ENCODE results near the gene LRG1. TPM values are rescaled to one million over a fixed set of nuclear protein-coding genes. Genes with fewer than 3 reads are reported as not detected.

LRG1 gene
- total and polyA plus RNA-seq, 2 of the 13 experiments (the other 11 are each of a cell fraction or from before 2014, with no cell fraction given) = 12.0 to 39.3 TPM

DNA sequence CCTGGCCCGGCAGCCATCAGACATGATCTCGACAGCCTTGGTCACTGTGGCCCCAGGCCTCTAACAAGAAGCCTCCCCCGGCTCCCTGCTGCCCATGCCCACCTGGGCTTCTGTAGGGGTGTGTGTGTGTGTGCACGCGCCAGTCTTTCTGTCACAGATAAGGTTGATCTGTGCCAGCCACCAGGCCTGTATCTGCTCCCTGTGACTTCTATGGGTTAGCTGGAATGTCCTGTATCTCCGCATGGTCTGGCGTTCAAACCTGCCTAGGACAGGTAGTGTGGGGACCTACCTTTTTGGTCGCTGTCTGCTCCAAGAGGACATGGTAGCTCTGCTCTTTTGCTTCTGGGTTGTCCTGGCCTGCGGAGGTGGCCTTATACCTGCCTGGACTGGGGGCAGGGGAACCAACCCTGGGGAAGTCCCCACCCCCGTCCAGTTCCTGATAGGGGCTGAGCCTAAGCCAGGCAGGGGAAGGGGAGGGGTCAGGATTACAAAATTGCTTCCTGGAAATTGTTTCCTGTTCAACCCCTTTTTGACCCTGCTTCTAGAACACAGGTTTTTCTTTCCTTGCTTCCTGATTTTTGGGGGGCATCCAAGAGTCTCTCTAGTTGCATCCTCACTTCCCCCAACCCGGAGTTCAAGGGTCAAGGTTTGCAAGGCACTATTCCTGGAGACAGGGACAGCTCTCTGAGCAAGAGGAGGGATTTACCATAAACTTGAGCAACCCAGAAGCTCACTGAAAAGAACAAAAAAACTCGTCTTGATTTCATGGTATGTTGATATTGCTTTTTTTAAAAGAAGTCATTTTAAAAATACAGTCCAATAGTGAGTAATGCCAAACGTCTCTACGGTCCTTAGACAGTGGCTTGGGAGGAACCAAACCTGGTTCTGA is at the start of gene LRG1 (continued):
- TF ChIP-seq ZNF383 (CRISPR knock-in tag; IDR thresholded peaks at IDR 0.05; ENCODE audit: borderline replicate concordance) = no peak
- TF ChIP-seq ZNF616 (CRISPR knock-in tag; IDR thresholded peaks at IDR 0.05; ENCODE audit: low read depth) = no peak
- no peak for TF ChIP-seq RFX1 (IDR thresholded peaks at IDR 0.05)
- TF ChIP-seq, protein P1, sequence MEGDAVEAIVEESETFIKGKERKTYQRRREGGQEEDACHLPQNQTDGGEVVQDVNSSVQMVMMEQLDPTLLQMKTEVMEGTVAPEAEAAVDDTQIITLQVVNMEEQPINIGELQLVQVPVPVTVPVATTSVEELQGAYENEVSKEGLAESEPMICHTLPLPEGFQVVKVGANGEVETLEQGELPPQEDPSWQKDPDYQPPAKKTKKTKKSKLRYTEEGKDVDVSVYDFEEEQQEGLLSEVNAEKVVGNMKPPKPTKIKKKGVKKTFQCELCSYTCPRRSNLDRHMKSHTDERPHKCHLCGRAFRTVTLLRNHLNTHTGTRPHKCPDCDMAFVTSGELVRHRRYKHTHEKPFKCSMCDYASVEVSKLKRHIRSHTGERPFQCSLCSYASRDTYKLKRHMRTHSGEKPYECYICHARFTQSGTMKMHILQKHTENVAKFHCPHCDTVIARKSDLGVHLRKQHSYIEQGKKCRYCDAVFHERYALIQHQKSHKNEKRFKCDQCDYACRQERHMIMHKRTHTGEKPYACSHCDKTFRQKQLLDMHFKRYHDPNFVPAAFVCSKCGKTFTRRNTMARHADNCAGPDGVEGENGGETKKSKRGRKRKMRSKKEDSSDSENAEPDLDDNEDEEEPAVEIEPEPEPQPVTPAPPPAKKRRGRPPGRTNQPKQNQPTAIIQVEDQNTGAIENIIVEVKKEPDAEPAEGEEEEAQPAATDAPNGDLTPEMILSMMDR (CRISPR knock-in tag; IDR thresholded peaks at IDR 0.05) = no peak
- TF ChIP-seq, protein P2, sequence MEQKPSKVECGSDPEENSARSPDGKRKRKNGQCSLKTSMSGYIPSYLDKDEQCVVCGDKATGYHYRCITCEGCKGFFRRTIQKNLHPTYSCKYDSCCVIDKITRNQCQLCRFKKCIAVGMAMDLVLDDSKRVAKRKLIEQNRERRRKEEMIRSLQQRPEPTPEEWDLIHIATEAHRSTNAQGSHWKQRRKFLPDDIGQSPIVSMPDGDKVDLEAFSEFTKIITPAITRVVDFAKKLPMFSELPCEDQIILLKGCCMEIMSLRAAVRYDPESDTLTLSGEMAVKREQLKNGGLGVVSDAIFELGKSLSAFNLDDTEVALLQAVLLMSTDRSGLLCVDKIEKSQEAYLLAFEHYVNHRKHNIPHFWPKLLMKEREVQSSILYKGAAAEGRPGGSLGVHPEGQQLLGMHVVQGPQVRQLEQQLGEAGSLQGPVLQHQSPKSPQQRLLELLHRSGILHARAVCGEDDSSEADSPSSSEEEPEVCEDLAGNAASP (CRISPR knock-in tag; IDR thresholded peaks at IDR 0.05; ENCODE audit: borderline replicate concordance) = 0 out of 2 replicates have a peak, but pooled peaks have one; percentile 45
- no peak for TF ChIP-seq ASH2L (IDR thresholded peaks at IDR 0.05; ENCODE audit: insufficient read length, low read depth, low read length)
- TF ChIP-seq NFYC (CRISPR knock-in tag; IDR thresholded peaks at IDR 0.05) = peak; percentile 40; the same call in 1 of the 2 replicates
- no peak for TF ChIP-seq RFX5 (IDR thresholded peaks at IDR 0.05; ENCODE audit: low read depth, low read length)
- no peak for TF ChIP-seq ZNF777 (CRISPR knock-in tag; IDR thresholded peaks at IDR 0.05)
- TF ChIP-seq, protein P3, sequence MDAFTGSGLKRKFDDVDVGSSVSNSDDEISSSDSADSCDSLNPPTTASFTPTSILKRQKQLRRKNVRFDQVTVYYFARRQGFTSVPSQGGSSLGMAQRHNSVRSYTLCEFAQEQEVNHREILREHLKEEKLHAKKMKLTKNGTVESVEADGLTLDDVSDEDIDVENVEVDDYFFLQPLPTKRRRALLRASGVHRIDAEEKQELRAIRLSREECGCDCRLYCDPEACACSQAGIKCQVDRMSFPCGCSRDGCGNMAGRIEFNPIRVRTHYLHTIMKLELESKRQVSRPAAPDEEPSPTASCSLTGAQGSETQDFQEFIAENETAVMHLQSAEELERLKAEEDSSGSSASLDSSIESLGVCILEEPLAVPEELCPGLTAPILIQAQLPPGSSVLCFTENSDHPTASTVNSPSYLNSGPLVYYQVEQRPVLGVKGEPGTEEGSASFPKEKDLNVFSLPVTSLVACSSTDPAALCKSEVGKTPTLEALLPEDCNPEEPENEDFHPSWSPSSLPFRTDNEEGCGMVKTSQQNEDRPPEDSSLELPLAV (CRISPR knock-in tag; conservative IDR thresholded peaks at IDR 0.05; ENCODE audit: low read depth) = no peak
- TF ChIP-seq, protein P4, sequence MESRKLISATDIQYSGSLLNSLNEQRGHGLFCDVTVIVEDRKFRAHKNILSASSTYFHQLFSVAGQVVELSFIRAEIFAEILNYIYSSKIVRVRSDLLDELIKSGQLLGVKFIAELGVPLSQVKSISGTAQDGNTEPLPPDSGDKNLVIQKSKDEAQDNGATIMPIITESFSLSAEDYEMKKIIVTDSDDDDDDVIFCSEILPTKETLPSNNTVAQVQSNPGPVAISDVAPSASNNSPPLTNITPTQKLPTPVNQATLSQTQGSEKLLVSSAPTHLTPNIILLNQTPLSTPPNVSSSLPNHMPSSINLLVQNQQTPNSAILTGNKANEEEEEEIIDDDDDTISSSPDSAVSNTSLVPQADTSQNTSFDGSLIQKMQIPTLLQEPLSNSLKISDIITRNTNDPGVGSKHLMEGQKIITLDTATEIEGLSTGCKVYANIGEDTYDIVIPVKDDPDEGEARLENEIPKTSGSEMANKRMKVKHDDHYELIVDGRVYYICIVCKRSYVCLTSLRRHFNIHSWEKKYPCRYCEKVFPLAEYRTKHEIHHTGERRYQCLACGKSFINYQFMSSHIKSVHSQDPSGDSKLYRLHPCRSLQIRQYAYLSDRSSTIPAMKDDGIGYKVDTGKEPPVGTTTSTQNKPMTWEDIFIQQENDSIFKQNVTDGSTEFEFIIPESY (CRISPR knock-in tag; IDR thresholded peaks at IDR 0.05) = no peak
- TF ChIP-seq, protein P5, sequence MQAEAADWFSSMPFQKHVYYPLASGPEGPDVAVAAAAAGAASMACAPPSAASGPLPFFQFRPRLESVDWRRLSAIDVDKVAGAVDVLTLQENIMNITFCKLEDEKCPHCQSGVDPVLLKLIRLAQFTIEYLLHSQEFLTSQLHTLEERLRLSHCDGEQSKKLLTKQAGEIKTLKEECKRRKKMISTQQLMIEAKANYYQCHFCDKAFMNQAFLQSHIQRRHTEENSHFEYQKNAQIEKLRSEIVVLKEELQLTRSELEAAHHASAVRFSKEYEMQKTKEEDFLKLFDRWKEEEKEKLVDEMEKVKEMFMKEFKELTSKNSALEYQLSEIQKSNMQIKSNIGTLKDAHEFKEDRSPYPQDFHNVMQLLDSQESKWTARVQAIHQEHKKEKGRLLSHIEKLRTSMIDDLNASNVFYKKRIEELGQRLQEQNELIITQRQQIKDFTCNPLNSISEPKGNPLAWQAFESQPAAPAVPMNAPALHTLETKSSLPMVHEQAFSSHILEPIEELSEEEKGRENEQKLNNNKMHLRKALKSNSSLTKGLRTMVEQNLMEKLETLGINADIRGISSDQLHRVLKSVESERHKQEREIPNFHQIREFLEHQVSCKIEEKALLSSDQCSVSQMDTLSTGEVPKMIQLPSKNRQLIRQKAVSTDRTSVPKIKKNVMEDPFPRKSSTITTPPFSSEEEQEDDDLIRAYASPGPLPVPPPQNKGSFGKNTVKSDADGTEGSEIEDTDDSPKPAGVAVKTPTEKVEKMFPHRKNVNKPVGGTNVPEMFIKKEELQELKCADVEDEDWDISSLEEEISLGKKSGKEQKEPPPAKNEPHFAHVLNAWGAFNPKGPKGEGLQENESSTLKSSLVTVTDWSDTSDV (CRISPR knock-in tag; IDR thresholded peaks at IDR 0.05) = 0 out of 2 replicates have a peak, but pooled peaks have one; percentile 35
- peak; percentile 52; the same call in 1 of the 2 replicates for TF ChIP-seq MYNN (CRISPR knock-in tag; IDR thresholded peaks at IDR 0.05; ENCODE audit: low read depth)
- TF ChIP-seq NCOA2 (CRISPR knock-in tag; IDR thresholded peaks at IDR 0.05) = peak; percentile 82
- TF ChIP-seq HOXA9 (CRISPR knock-in tag; IDR thresholded peaks at IDR 0.05; ENCODE audit: borderline replicate concordance) = no peak
- no peak for TF ChIP-seq STAG1 (CRISPR knock-in tag; IDR thresholded peaks at IDR 0.05)
- no peak for TF ChIP-seq ZNF850 (CRISPR knock-in tag; conservative IDR thresholded peaks at IDR 0.05)
- no peak for TF ChIP-seq ZNF569 (CRISPR knock-in tag; IDR thresholded peaks at IDR 0.05; ENCODE audit: borderline replicate concordance)
